T-cell (primary cell): ENCODE data around the gene NAV2. TPM values are rescaled to one million over a fixed set of nuclear protein-coding genes. Genes with fewer than 3 reads are reported as not detected.

ENCODE experiments used
- ATAC-seq, 4 experiments: fragments of 200-7000 bp in 3 of 4; fragments of 150-1000 bp in 1 of 4; cut with Tn5 transposase; replicated peaks in 1 of 4; 1 replicate in 3 of 4; 2 replicates in 1 of 4; pipeline ENCODE4 v1.10.0; 2021; ENCODE audit warnings: moderate library complexity in 3 of 4, mild to moderate bottlenecking in 2 of 4, moderate number of reproducible peaks in 1 of 4
- CTCF ChIA-PET, 2 donors: fragments of 300-600 bp; sonication (Branson Sonifier 250); formaldehyde crosslinking; loops; one replicate each; lab custom pipeline; 2022; ENCODE audit warnings: antibody characterized with exemption in 2 of 2; lab: Charles Lee
- POLR2A ChIA-PET, 2 donors: fragments of 300-600 bp; sonication (Branson Sonifier 250); formaldehyde crosslinking; loops; one replicate each; lab custom pipeline; 2022; ENCODE audit warnings: antibody characterized with exemption in 2 of 2; lab: Charles Lee
- DNase-seq, 35 experiments: peaks; one replicate each; pipeline versions ENCODE4 v3.0.0 to v3.0.0-alpha.2; 2013 to 2023
- H3K27ac ChIP-seq: one replicate; pipeline ENCODE4 v1.5.1; 2013; ENCODE audit warnings: low read length
- H3K27me3 ChIP-seq, 2 experiments: replicated peaks in 1 of 2; 1 replicate in 1 of 2; 2 replicates in 1 of 2; pipeline versions ENCODE4 v1.6.1 to v1.7.0; 2013; ENCODE audit warnings: low read length in 1 of 2, mixed read lengths in 1 of 2; ENCODE audit not compliant: control insufficient read depth in 2 of 2, insufficient read depth in 2 of 2; ENCODE audit errors: extremely low read depth in 1 of 2
- H3K36me3 ChIP-seq, 2 donors: 1 replicate in 1 of 2; 2 replicates in 1 of 2; pipeline versions ENCODE4 v1.6.1 to v1.7.0; 2013; ENCODE audit warnings: low read length in 1 of 2; ENCODE audit not compliant: control insufficient read depth in 2 of 2, insufficient read depth in 1 of 2; ENCODE audit errors: extremely low read depth in 1 of 2
- H3K4me1 ChIP-seq, 2 experiments: 1 replicate in 1 of 2; 2 replicates in 1 of 2; pipeline versions ENCODE4 v1.6.1 to v1.7.0; 2013; ENCODE audit warnings: low read length in 2 of 2, mixed read lengths in 1 of 2; ENCODE audit not compliant: insufficient read depth in 2 of 2, control insufficient read depth in 1 of 2; ENCODE audit errors: extremely low read depth in 1 of 2
- H3K4me3 ChIP-seq, 2 donors: 1 replicate in 1 of 2; 2 replicates in 1 of 2; pipeline versions ENCODE4 v1.5.1 to v1.7.0; 2013; ENCODE audit warnings: mild to moderate bottlenecking in 2 of 2, low read length in 1 of 2, moderate library complexity in 1 of 2; ENCODE audit not compliant: control insufficient read depth in 1 of 2; ENCODE audit errors: extremely low read depth in 1 of 2
- H3K9me3 ChIP-seq: 2 replicates; pipeline ENCODE4 v1.7.0; 2013
- H3K27ac Mint-ChIP-seq, 2 donors: one replicate each; pipeline ENCODE4 v1.8.0; 2020 to 2021; ENCODE audit warnings: mild to moderate bottlenecking in 2 of 2, mixed read lengths in 2 of 2
- H3K27me3 Mint-ChIP-seq, 2 donors: one replicate each; pipeline ENCODE4 v1.8.0; 2021 to 2022; ENCODE audit warnings: mixed read lengths in 2 of 2
- H3K36me3 Mint-ChIP-seq: one replicate; pipeline ENCODE4 v1.8.0; 2021; ENCODE audit warnings: mixed read lengths
- H3K4me1 Mint-ChIP-seq, 3 donors: one replicate each; pipeline ENCODE4 v1.8.0; 2020 to 2022; ENCODE audit warnings: mixed read lengths in 3 of 3, mild to moderate bottlenecking in 1 of 3
- H3K4me3 Mint-ChIP-seq, 3 donors: one replicate each; pipeline ENCODE4 v1.8.0; 2020 to 2022; ENCODE audit warnings: mild to moderate bottlenecking in 3 of 3, mixed read lengths in 3 of 3, moderate library complexity in 3 of 3
- H3K9me3 Mint-ChIP-seq, 3 donors: one replicate each; pipeline ENCODE4 v1.8.0; 2020 to 2022; ENCODE audit warnings: mixed read lengths in 3 of 3
- WGBS: methylation state at CpG from one replicate; pipeline ENCODE4 v1.1.5; 2013; ENCODE audit warnings: missing lambda C conversion rate; ENCODE audit not compliant: insufficient coverage; 5-methylcytosine and 5-hydroxymethylcytosine counted together
- total RNA-seq, 35 experiments: library from RNA in 6 of 35; stranded (reverse) in 6 of 35; fragments of 120-200 nt in 1 of 35; gene quantifications; one replicate each; pipeline versions ENCODE4 v1.2.1 to v1.2.4 and lab custom pipeline; 2013 to 2026

Gene NAV2
- total RNA-seq, 5 donors from 2014 or later (not counting 1 experiment from before 2014, with no cell fraction given) = 0.55 to 3.0 (median 1.8) TPM

DNA sequence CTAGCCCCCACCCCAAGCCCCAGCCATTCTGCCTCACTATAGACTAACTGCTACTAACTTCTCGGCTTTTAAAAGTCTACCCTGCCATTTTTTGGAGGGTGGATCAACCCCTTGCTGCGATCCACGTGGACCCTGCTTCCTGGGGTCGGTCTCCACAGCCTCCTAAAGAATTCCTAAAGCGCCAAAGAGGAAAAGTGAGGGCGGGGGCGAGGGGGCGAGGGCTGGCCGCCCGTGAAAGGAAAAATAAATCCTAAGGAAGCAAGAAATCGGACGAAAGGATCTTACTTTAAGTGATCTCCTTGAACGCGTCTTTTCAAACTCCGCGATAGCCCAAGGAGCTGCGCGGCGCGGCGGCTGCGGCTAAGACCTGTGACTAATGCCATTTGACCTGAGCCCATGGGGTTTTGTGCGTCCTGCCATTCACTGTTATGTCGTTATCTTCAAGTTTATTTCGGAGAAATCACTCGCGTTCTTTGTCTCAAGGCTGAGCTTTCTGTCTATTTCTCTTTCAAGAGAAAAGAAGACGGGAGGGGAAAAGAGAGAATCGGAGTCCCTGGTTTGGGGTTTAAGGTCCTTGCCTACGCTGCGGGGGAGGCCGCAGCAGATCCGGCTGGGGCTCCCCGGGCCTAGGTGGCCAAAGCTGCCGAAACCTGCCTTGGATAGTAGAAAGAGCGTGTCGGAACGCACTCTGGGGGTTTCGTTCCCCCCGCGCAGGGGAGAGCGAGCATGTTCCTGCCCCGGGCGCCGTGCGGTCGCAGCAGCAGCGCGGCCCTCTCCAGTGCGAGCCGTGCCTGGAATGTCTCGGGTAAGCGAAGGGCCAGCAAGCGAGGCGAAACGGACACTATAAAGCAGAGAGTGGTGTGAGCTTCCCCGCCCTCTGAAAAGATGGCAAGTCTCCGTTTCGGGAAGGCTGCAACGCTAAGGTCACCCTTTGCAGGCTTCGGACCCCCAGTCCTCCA, 450.5 kb downstream of the NAV2 start:
- Histone ChIP-seq H3K9me3 (peaks cover 3% of the 10 kb centered on the region), H3K27me3 (peaks cover 53 to 81% of the 10 kb centered on the region in 2 experiments), H3K36me3 (no peaks in the 10 kb centered on the region), H3K27ac (no peak overlapping the region), H3K4me1 (peaks cover 0 to 36% of the 10 kb centered on the region in 2 experiments), H3K4me3 (peak overlapping the region; percentile 23 to 47)
- ATAC-seq (peak in 1 of 4 experiments; percentile 36), DNase-seq (peak in 1 of 35 experiments; percentile 25)
- Mint-ChIP-seq H3K36me3 (peaks cover 4% of the 10 kb centered on the region), H3K9me3 (peaks cover 0 to 13% (median 3%) of the 10 kb centered on the region in 3 donors), H3K27ac (peak overlapping the region in 1 of 2 donors; percentile 52), H3K4me3 (peak overlapping the region; percentile 58 to 84 (median 65)), H3K27me3 (peaks cover 90% of the 10 kb centered on the region in 2 donors), H3K4me1 (peaks cover 32 to 38% (median 33%) of the 10 kb centered on the region in 3 donors)
- ChIA-PET POLR2A (no interaction called here), CTCF (interaction anchor here in 1 of 2 donors (2.9 kb wide), 1 partner anchor 34 kb away, joined by 11 read pairs; no protein-coding TSS in a partner anchor)
- 4% methylated on average over 50 of the region's 61 CpGs for WGBS

DNA sequence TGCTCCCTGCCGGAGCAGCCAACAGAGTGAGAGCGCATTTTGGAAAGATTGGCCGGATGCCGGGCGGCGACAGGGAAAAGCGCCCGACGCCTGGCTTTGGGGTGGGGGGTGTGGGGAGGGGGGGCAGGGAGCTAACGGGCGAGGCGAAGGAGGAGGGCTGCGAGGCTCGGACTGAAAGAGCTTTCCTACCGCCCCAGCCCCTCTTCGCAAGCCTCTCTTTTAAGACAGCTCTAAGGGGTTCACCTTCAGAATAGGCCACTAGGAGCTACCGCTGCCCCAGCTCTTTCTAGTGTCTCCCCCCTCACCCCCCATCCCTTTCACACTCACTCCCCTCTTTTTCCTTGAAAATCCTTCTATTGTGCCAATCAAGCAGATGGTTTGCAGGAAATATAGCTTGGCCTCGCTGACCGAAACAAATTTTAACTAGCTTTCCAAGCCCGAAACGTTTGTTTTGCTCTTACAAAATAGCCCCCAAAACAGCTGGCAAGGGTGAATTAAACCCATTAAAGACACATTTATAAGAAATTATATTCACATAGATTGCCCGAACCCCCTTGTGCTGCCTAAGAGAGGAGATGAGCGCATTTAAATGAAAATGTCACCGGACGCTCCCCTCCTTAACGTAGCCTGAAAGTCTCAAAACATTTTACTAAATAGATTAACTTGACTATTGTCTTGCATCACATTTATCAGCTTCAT, 451.3 kb downstream of the NAV2 start:
- Mint-ChIP-seq H3K9me3 (peaks cover 0 to 8% (median 0%) of the 10 kb centered on the region in 3 donors), H3K36me3 (peaks cover 4% of the 10 kb centered on the region), H3K27me3 (peaks cover 85 to 87% of the 10 kb centered on the region in 2 donors), H3K27ac (no peak overlapping the region), H3K4me3 (peak overlapping the region in 2 of 3 donors; percentile 65 to 84), H3K4me1 (peaks cover 26 to 31% (median 27%) of the 10 kb centered on the region in 3 donors)
- H3K4me1 ChIP-seq = peaks cover 0 to 32% of the 10 kb centered on the region in 2 experiments
- CTCF ChIA-PET = interaction anchor here in 1 of 2 donors (1.1 to 2.9 kb wide), 2 partner anchors 28 to 35 kb away, joined by 3 to 11 read pairs; no protein-coding TSS in a partner anchor
- no peak overlapping the region for H3K27ac ChIP-seq
- peak overlapping the region; percentile 23 to 47 for H3K4me3 ChIP-seq
- H3K9me3 ChIP-seq = peaks cover 3% of the 10 kb centered on the region
- ATAC-seq (no peak), DNase-seq (no peak)
- POLR2A ChIA-PET = no interaction called here
- WGBS = 23% methylated on average over 7 of the region's 26 CpGs
- H3K36me3 ChIP-seq = no peaks in the 10 kb centered on the region
- H3K27me3 ChIP-seq = peaks cover 48 to 73% of the 10 kb centered on the region in 2 experiments
